ENCODE results near the gene STK17B. TPM values are rescaled to one million over a fixed set of nuclear protein-coding genes. Genes with fewer than 3 reads are reported as not detected.

Gene STK17B
- total RNA-seq, 1 donor from 2014 or later: 7.9 TPM

DNA sequence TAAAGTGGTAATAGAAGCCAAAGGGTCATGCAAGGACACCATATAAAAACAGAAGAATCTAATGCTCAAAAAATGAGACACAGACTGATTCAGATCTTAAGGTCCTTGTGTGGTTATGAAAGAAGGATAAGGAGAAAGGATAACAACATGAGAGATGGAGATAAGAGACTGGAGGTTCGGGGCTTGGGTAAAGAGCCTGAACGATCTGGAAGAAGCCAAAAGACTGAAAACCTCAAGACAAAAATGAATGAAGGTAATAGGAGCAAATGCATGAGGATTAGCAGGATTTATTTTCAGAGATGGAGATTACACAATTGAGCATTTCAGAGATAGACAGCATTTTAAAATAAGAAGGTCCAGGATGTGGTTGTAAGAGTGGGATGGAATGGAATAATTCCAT lies 26.1 kb downstream of the STK17B start:
- no peak for DNase-seq (ENCODE audit: low spot score)
- H3K27ac Mint-ChIP-seq (ENCODE audit: unreplicated experiment): no peak overlapping the region
- no peaks in the 10 kb centered on the region for H3K4me1 Mint-ChIP-seq (ENCODE audit: unreplicated experiment)
- H3K36me3 Mint-ChIP-seq (ENCODE audit: low read depth, unreplicated experiment): no peaks in the 10 kb centered on the region
- H3K9me3 Mint-ChIP-seq (ENCODE audit: unreplicated experiment): no peaks in the 10 kb centered on the region
- TF ChIP-seq, protein P1, sequence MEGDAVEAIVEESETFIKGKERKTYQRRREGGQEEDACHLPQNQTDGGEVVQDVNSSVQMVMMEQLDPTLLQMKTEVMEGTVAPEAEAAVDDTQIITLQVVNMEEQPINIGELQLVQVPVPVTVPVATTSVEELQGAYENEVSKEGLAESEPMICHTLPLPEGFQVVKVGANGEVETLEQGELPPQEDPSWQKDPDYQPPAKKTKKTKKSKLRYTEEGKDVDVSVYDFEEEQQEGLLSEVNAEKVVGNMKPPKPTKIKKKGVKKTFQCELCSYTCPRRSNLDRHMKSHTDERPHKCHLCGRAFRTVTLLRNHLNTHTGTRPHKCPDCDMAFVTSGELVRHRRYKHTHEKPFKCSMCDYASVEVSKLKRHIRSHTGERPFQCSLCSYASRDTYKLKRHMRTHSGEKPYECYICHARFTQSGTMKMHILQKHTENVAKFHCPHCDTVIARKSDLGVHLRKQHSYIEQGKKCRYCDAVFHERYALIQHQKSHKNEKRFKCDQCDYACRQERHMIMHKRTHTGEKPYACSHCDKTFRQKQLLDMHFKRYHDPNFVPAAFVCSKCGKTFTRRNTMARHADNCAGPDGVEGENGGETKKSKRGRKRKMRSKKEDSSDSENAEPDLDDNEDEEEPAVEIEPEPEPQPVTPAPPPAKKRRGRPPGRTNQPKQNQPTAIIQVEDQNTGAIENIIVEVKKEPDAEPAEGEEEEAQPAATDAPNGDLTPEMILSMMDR (IDR thresholded peaks at IDR 0.05; ENCODE audit: unreplicated experiment): no peak
- no peak overlapping the region for H3K4me3 Mint-ChIP-seq (ENCODE audit: unreplicated experiment)
- no peaks in the 10 kb centered on the region for H3K27me3 Mint-ChIP-seq (ENCODE audit: unreplicated experiment)

DNA sequence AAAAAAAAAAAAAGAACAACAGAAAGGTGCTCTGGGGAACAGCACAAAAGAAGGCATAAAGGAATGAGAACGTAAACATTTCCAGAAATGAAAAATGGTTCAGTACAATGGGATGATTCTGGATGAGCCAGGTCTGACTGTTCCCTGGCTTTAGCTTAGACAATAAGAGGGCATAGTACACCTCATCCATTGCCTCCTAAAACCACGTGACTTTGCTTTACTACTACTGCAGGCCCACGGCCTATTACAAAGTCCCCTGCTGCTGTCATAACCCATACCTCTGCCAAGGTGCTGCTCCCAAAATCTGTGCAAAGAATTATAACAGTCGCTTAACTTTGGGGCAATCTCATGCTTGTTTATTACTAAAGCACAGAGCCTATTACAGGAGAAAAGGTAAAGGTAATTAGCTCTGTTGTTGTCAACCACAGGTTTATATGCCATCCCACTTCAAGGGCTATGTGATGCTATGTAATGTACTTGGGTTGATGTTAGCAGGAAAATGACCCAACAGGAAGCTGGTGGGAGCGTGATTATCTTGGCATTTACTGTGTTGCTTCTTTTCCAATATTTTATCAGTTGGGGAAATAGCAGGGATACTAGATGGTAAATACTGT lies 26.8 kb downstream of the STK17B start:
- no peaks in the 10 kb centered on the region for H3K9me3 Mint-ChIP-seq (ENCODE audit: unreplicated experiment)
- H3K4me1 Mint-ChIP-seq (ENCODE audit: unreplicated experiment): no peaks in the 10 kb centered on the region
- no peak for DNase-seq (ENCODE audit: low spot score)
- no peaks in the 10 kb centered on the region for H3K36me3 Mint-ChIP-seq (ENCODE audit: low read depth, unreplicated experiment)
- no peak overlapping the region for H3K4me3 Mint-ChIP-seq (ENCODE audit: unreplicated experiment)
- H3K27me3 Mint-ChIP-seq (ENCODE audit: unreplicated experiment): no peaks in the 10 kb centered on the region
- H3K27ac Mint-ChIP-seq (ENCODE audit: unreplicated experiment): no peak overlapping the region
- TF ChIP-seq, protein P1 (IDR thresholded peaks at IDR 0.05; ENCODE audit: unreplicated experiment): no peak

DNA sequence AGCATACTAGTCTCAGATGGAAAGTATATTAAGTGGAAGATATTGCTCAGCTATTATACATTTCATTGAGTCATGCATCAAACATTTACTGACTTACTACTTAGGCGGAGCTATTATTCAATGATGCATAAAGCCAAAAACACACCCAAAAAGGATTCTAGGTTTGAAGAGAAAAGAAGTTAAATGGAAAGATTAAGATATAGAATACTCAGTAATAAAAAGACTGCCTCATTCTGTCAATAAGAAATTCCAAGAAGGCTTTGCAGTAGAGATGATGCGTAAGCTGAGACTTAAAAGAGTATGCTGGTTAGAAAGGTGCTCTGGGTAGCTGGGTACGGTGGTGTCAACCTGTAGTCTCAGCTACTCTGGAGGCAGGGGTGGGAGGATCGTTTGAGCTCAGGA lies 27.6 kb downstream of the STK17B start:
- no peak overlapping the region for H3K27ac Mint-ChIP-seq (ENCODE audit: unreplicated experiment)
- no peak overlapping the region for H3K4me3 Mint-ChIP-seq (ENCODE audit: unreplicated experiment)
- H3K36me3 Mint-ChIP-seq (ENCODE audit: low read depth, unreplicated experiment): no peaks in the 10 kb centered on the region
- H3K4me1 Mint-ChIP-seq (ENCODE audit: unreplicated experiment): no peaks in the 10 kb centered on the region
- H3K9me3 Mint-ChIP-seq (ENCODE audit: unreplicated experiment): no peaks in the 10 kb centered on the region
- no peak for DNase-seq (ENCODE audit: low spot score)
- TF ChIP-seq, protein P1 (IDR thresholded peaks at IDR 0.05; ENCODE audit: unreplicated experiment): no peak
- no peaks in the 10 kb centered on the region for H3K27me3 Mint-ChIP-seq (ENCODE audit: unreplicated experiment)

DNA sequence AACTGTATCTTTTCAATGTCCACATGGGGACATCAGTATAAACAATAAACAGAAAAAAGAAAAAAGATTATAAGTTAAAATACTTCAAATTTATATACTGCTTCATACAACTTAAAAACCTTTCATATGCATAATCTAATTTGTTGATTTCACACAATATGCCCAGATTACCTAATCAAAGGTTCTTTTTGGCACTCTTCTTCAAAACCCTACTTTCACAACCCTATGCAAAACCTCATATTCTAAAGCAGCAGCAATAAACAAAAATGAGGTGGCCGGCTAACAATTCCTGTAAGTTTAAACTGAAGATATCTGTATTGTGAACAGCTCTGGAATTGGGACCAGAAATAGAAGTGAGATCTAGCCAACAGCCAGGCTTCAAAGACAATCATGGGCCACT lies 28.6 kb downstream of the STK17B start:
- Mint-ChIP-seq H3K9me3 (ENCODE audit: unreplicated experiment) (no peaks in the 10 kb centered on the region), H3K27ac (ENCODE audit: unreplicated experiment) (no peak overlapping the region), H3K27me3 (ENCODE audit: unreplicated experiment) (no peaks in the 10 kb centered on the region), H3K36me3 (ENCODE audit: low read depth, unreplicated experiment) (peaks cover 5% of the 10 kb centered on the region), H3K4me1 (ENCODE audit: unreplicated experiment) (no peaks in the 10 kb centered on the region), H3K4me3 (ENCODE audit: unreplicated experiment) (no peak overlapping the region)
- TF ChIP-seq, protein P1 (IDR thresholded peaks at IDR 0.05; ENCODE audit: unreplicated experiment): no peak
- no peak for DNase-seq (ENCODE audit: low spot score)

DNA sequence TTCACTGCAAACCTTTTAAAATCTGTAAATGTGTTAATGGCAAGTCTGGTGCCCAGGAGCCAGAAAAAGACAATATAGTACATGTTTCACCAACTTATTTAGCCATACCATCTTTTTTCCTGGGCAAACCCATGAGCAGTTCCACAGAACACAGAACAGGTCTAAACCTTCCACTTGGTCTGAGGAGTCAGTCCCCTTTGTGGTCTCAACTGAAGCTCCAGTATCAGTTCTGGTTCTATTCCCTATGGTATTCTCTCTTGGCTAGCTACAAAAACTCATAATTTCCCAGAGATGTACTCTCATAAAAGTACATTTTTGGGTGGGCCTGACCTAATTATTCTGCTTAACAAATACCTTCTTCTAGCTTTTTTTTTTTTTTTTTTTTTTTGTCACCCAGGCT lies 31.2 kb downstream of the STK17B start:
- H3K4me1 Mint-ChIP-seq (ENCODE audit: unreplicated experiment): no peaks in the 10 kb centered on the region
- DNase-seq (ENCODE audit: low spot score): no peak
- H3K4me3 Mint-ChIP-seq (ENCODE audit: unreplicated experiment): no peak overlapping the region
- TF ChIP-seq, protein P1 (IDR thresholded peaks at IDR 0.05; ENCODE audit: unreplicated experiment): no peak
- H3K9me3 Mint-ChIP-seq (ENCODE audit: unreplicated experiment): no peaks in the 10 kb centered on the region
- no peaks in the 10 kb centered on the region for H3K27me3 Mint-ChIP-seq (ENCODE audit: unreplicated experiment)
- H3K27ac Mint-ChIP-seq (ENCODE audit: unreplicated experiment): no peak overlapping the region
- peaks cover 15% of the 10 kb centered on the region for H3K36me3 Mint-ChIP-seq (ENCODE audit: low read depth, unreplicated experiment)

All from endothelial cell (in vitro differentiated cells).